GM10248 (cell line): ENCODE data around the gene PHLDA2.

Experiments
- CTCF ChIA-PET: fragments of 300-600 bp; sonication (Branson Sonifier 250); formaldehyde crosslinking; extraction: SDS; loops from one replicate; lab custom pipeline; 2021; ENCODE audit warnings: antibody characterized with exemption; lab: Yijun Ruan, JAX
- POLR2A ChIA-PET: fragments of 350-650 bp; sonication (Branson Sonifier 250); formaldehyde crosslinking; extraction: SDS; loops from one replicate; lab custom pipeline; 2020; ENCODE audit warnings: antibody characterized with exemption; lab: Yijun Ruan, JAX
- DNase-seq: peaks from one replicate; pipeline ENCODE4 v3.0.0; 2012; ENCODE audit errors: extremely low spot score
- CTCF ChIP-seq: IDR thresholded peaks from 2 replicates; pipeline ENCODE4 v1.5.1; 2012; ENCODE audit warnings: mild to moderate bottlenecking, low read depth; ENCODE audit errors: extremely low read depth, missing control alignments, control extremely low read depth

Gene PHLDA2

GRCh38 chr11:2880646-2881045 lies 48.6 kb downstream of the PHLDA2 start:
- ChIA-PET POLR2A (no interaction called here), CTCF (interaction anchor here (2.8 to 21.2 kb wide), 2 partner anchors 7 to 349 kb away, joined by 12 to 528 read pairs; no protein-coding TSS in a partner anchor)
- no peak for TF ChIP-seq CTCF
- no peak for DNase-seq

- POLR2A ChIA-PET = interaction anchor here (0.7 kb wide), 1 partner anchor 336 kb away, joined by 7 read pairs; no protein-coding TSS in a partner anchor
Observed at GRCh38 chr11:2878782-2879181, 50.4 kb downstream of the PHLDA2 start.

More at GRCh38 chr11:2878782-2879181, 50.4 kb downstream of the PHLDA2 start:
- no peak for TF ChIP-seq CTCF
- DNase-seq = no peak
- CTCF ChIA-PET = interaction anchor here (2.8 to 21.2 kb wide), 2 partner anchors 9 to 347 kb away, joined by 12 to 528 read pairs; no protein-coding TSS in a partner anchor
